WERI-Rb-1 (cell line): Measurements from ENCODE around the gene PRPF6.

Source experiments
- DNase-seq: peaks from one replicate; pipeline ENCODE4 v3.0.0-alpha.2; 2020
- H3K27ac ChIP-seq: fragments of 250-450 bp; sonication (Bioruptor Pico); 2 replicates; pipeline ENCODE4 v1.5.1; 2020; ENCODE audit warnings: mild to moderate bottlenecking, moderate library complexity
- H3K27me3 ChIP-seq: fragments of 250-450 bp; sonication (Bioruptor Pico); 2 replicates; pipeline ENCODE4 v1.5.1; 2021; ENCODE audit warnings: mild to moderate bottlenecking, low read depth, moderate library complexity; ENCODE audit not compliant: insufficient read depth, severe bottlenecking
- H3K36me3 ChIP-seq: fragments of 250-450 bp; sonication (Bioruptor Pico); 2 replicates; pipeline ENCODE4 v1.5.1; 2020; ENCODE audit warnings: mild to moderate bottlenecking, moderate library complexity
- H3K4me3 ChIP-seq: 2 replicates; pipeline ENCODE4 v1.5.1; 2011; ENCODE audit warnings: low read depth, mild to moderate bottlenecking, control low read depth, low read length
- H3K9me3 ChIP-seq: fragments of 250-450 bp; sonication (Bioruptor Pico); 2 replicates; pipeline ENCODE4 v1.5.1; 2021; ENCODE audit warnings: mild to moderate bottlenecking, moderate library complexity; ENCODE audit not compliant: severe bottlenecking
- TF ChIP-seq, protein P1 (sequence below): IDR thresholded peaks from 2 replicates; pipeline ENCODE4 v1.5.1; 2011; ENCODE audit warnings: low read depth, mild to moderate bottlenecking, control low read depth, inconsistent platforms, low read length

PRPF6 gene

DNA sequence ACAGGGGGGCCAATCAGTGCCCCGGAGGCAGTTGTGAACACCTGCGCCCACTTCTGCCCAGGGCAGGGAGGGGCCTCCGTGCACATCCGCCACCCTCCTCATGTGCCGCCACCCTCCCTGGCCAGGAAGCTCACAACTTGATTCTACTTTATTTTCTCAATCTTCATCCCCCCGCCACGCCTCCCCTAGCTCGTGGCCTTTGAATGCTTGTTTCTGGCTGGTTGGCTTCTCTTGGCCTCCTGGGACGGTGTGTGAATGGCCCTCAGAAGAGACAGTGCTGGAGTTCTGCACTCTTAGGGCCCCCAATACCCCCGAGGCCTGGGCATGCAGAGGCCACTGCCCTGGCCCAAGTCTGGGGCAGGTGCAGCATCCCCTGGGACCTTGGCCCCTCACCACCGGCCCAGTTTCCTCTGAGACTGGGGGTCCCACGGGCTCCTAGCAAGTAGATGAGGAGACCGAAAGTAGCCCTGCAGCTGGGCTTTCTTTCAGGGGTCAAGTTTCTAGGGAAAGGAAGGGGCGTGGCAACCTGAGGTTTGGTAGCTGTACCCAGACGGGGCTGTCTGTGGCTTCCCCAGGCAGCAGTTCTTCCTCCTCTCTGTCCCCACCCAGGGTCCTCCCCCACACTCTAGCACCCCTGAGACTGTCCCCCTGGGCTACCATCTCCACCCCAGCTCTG, 97.1 kb downstream of the PRPF6 start:
- Histone ChIP-seq H3K36me3 (no peaks in the 10 kb centered on the region), H3K27ac (no peak overlapping the region), H3K4me3 (no peak overlapping the region), H3K27me3 (no peaks in the 10 kb centered on the region), H3K9me3 (no peaks in the 10 kb centered on the region)
- TF ChIP-seq, protein P1, sequence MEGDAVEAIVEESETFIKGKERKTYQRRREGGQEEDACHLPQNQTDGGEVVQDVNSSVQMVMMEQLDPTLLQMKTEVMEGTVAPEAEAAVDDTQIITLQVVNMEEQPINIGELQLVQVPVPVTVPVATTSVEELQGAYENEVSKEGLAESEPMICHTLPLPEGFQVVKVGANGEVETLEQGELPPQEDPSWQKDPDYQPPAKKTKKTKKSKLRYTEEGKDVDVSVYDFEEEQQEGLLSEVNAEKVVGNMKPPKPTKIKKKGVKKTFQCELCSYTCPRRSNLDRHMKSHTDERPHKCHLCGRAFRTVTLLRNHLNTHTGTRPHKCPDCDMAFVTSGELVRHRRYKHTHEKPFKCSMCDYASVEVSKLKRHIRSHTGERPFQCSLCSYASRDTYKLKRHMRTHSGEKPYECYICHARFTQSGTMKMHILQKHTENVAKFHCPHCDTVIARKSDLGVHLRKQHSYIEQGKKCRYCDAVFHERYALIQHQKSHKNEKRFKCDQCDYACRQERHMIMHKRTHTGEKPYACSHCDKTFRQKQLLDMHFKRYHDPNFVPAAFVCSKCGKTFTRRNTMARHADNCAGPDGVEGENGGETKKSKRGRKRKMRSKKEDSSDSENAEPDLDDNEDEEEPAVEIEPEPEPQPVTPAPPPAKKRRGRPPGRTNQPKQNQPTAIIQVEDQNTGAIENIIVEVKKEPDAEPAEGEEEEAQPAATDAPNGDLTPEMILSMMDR, result no peak
- DNase-seq, result no peak

DNA sequence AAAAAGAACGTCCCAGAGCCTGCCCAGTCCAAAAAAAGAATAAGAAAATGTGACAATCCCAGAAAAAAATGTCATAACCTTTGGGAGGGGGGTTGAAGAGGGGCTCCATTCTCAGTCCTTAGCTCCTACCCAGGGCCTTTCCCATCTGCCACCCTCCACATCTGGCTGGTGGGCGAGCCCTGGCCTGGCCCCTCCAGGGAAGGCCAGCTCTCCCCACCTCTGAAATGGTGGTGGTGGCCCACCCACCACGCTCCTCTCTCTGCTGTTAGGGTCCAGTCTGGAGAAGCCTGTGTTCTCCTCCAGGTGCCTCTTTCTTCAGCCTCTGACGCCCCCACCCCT, 98.0 kb downstream of the PRPF6 start:
- peak overlapping the region; percentile 64 for H3K4me3 ChIP-seq
- TF ChIP-seq, protein P1, result no peak
- no peak for DNase-seq
- H3K36me3 ChIP-seq, result no peaks in the 10 kb centered on the region
- no peaks in the 10 kb centered on the region for H3K9me3 ChIP-seq
- no peaks in the 10 kb centered on the region for H3K27me3 ChIP-seq
- H3K27ac ChIP-seq, result no peak overlapping the region

DNA sequence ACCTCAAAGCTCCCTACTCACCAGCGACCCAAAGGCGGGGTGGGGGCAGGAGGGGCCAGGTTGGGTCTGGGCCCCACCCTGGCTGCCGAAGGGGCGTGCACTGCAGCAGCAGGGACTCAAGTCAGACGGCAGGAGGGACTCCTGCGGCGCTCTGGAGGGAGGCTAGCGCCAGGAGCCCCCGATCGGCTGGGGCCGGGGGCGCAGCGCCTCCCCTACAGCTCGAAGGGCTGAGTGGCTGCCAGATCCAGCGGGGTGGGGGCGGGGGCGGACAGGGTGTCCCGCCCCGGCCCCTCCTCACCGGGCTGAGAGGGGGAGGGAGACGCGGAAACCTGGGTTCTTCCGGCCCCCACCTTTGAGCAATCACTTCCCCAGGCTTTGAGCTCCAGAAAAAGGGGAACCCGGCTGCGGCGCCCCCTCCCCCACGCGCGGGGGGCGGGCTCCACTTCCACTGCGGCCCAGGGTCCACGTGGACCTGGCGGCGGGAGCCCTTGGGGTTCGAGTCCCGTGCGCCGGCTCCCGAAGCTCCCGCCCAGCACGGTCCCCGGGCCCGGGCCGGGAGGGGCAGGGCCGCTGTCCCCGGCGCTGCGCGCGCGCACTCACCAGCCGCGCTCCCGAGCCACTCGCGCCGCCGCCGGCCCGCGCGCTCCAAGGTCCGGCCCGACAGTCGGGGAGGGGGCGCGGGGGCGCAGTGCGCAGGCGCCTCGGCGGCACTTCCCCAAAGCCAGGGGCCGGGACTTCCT, 98.5 kb downstream of the PRPF6 start, which contains the start of gene RGS19:
RGS19 (minus strand) TSS at position 246 of the 740 bp plus-strand sequence. CDS start 2,632 bp downstream, outside the sequence.
- peak; percentile 55 for DNase-seq
- Histone ChIP-seq H3K27me3 (no peaks in the 10 kb centered on the region), H3K36me3 (no peaks in the 10 kb centered on the region), H3K9me3 (no peaks in the 10 kb centered on the region), H3K27ac (peak within 1 kb of the TSS; percentile 45), H3K4me3 (peak within 1 kb of the TSS; percentile 64)
- TF ChIP-seq, protein P1, result no peak

DNA sequence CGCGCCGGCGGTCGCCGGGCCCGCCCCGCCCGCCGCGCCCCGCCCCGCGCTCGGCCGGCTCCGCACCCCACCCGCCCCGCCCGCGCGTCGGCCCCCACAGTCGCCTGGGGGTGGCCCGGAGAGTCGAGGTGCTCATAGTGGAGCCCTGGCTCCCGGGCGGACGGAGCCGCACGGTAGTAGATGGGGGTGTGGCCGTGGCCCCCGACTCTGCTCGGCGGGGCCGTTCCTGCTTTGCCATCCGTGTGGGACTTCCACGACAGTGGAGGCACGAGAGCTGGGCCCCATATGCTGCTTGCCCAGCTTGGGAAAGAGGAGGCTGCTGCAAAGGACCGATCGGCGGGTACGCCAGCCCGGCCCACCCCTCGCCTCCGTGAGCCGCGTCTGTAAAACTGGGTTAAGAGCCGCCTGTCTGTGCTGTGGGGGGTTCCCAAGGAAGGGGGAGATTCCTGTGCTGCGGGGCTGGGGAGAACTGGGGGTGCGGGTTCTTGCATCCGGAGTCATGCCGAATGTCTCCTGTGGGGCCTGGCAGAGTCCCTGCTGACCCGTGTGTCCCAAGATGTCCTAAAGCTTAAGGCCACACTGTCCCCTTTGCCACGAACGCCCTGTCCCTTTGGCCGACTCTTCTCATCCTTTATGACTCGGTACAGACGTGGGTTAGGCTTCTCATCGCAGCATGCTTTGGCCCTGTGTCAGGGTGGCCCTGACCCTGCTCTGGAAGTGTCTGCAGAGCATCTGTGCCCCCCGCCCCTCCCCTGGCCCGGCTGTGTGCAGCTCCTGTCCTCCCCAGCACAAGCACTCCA, 99.3 kb downstream of the PRPF6 start, which contains the start of gene OPRL1:
OPRL1 (plus strand) TSS at position 70 of the 800 bp plus-strand sequence. CDS start 12,639 bp downstream, outside the sequence.
- peak within 1 kb of the TSS; percentile 64 for H3K4me3 ChIP-seq
- TF ChIP-seq, protein P1, result no peak
- no peaks in the 10 kb centered on the region for H3K27me3 ChIP-seq
- H3K9me3 ChIP-seq, result no peaks in the 10 kb centered on the region
- DNase-seq, result no peak
- peak within 1 kb of the TSS; percentile 45 for H3K27ac ChIP-seq
- H3K36me3 ChIP-seq, result no peaks in the 10 kb centered on the region

DNA sequence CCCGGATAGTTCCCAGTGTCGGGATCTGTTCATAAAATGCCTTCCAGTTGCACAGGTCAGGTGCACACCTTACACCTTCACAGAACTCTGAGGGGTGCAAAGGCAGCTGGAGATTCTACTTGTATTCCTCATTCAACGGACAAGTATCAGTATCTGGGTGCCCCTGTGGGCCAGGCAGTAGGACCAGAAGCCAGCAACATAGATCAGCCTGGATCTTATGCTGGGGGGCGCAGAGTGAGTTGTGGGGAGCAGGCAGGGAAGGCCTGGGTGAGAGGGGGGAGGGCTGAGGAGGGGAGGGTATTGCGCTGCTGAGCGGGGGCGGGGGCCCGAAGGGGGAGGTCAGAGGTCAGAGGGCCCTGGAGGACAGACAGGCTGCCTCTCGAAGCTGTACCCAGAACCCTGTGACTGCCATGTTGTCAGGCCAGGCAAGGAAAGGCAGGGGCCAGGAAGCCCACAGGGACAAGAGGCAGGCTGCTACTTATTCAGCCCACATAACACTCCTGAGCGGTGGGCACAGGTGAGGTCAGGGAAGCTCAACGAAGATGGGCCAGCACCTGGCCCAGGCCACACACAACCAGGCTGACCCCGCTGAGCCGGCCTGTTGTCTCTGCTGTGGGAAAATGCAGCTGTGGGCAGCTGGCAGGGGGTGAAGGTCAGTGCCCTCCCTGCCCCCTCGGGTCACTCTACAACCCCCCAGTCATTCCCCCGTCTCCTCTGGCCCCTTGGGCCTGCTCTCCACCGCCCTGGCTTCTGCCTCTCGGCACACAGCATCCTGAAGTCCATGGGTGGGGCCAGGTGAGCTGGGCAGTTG, 100.1 kb downstream of the PRPF6 start:
- Histone ChIP-seq H3K36me3 (no peaks in the 10 kb centered on the region), H3K27me3 (no peaks in the 10 kb centered on the region), H3K27ac (no peak overlapping the region), H3K9me3 (no peaks in the 10 kb centered on the region), H3K4me3 (no peak overlapping the region)
- no peak for DNase-seq
- TF ChIP-seq, protein P1, result no peak
